ENCODE data around the gene APOE. TPM values are rescaled to one million over a fixed set of nuclear protein-coding genes. Genes with fewer than 3 reads are reported as not detected.
"Not testable (repeated sequence)": the region's sequence is repeated elsewhere in the genome, so short reads cannot be mapped to it uniquely, and the experiment has no call there.

The APOE gene
- total RNA-seq, 1 donor from 2014 or later: 26.6 TPM

- intact Hi-C loops (cut with DNase I); DNase-seq (ENCODE audit: low spot score): not testable (repeated sequence)
These were observed 22.8 kb upstream of the APOE start for GRCh38 chr19:44882619-44883397.

- DNase-seq (ENCODE audit: low spot score): no peak
- intact Hi-C loops (cut with DNase I): no loop called here
These were observed 21.7 kb upstream of the APOE start for GRCh38 chr19:44883922-44884321.

- intact Hi-C loops (cut with DNase I): no loop called here
- DNase-seq (ENCODE audit: low spot score): no peak
These were observed 21.0 kb upstream of the APOE start for GRCh38 chr19:44884566-44884965.

GRCh38 chr19:44886141-44886540 lies 19.5 kb upstream of the APOE start:
- intact Hi-C loops (cut with DNase I): no loop called here
- no peak for DNase-seq (ENCODE audit: low spot score)

- intact Hi-C loops (cut with DNase I): no loop called here
- DNase-seq (ENCODE audit: low spot score): no peak
These were observed 17.9 kb upstream of the APOE start for GRCh38 chr19:44887648-44888047.

- intact Hi-C loops (cut with DNase I); DNase-seq (ENCODE audit: low spot score): not testable (repeated sequence)
These were observed 17.3 kb upstream of the APOE start for GRCh38 chr19:44888335-44888734.

- no peak for DNase-seq (ENCODE audit: low spot score)
These were observed 15.7 kb upstream of the APOE start for GRCh38 chr19:44889830-44890365.

GRCh38 chr19:44890366-44891015 lies 15.1 kb upstream of the APOE start:
- DNase-seq (ENCODE audit: low spot score): peak; percentile 100
- intact Hi-C loops (cut with DNase I): loop anchor here (1.0 to 2.0 kb wide), 2 partner anchors 44 to 65 kb away; partner anchors contain the start of genes CLPTM1 and NECTIN2

More at GRCh38 chr19:44889830-44890365, 15.7 kb upstream of the APOE start:
- intact Hi-C loops (cut with DNase I): loop anchor here (1.0 to 2.0 kb wide), 2 partner anchors 43 to 65 kb away; partner anchors contain the start of genes CLPTM1 and NECTIN2

GRCh38 chr19:44891016-44891882 lies 14.3 kb upstream of the APOE start, which contains the start of gene TOMM40:
Gene TOMM40, plus strand, starts transcription at chr19:44891254. Its CDS starts 162 bp downstream, at chr19:44891416.
- no peak for DNase-seq (ENCODE audit: low spot score)

GRCh38 chr19:44892932-44893331 lies 12.7 kb upstream of the APOE start:
- intact Hi-C loops (cut with DNase I): no loop called here
- DNase-seq (ENCODE audit: low spot score): no peak

More at GRCh38 chr19:44891016-44891882, 14.3 kb upstream of the APOE start, which contains the start of gene TOMM40:
- intact Hi-C loops (cut with DNase I): loop anchor here (2.0 kb wide), 1 partner anchor 44 kb away; the partner anchor contains the start of gene NECTIN2

- intact Hi-C loops (cut with DNase I): no loop called here
These were observed 12.1 kb upstream of the APOE start for GRCh38 chr19:44893332-44894051.

GRCh38 chr19:44894052-44894400 lies 11.6 kb upstream of the APOE start:
- intact Hi-C loops (cut with DNase I): no loop called here
- no peak for DNase-seq (ENCODE audit: low spot score)

More at GRCh38 chr19:44893332-44894051, 12.1 kb upstream of the APOE start:
- no peak for DNase-seq (ENCODE audit: low spot score)

GRCh38 chr19:44894946-44895345 lies 10.7 kb upstream of the APOE start:
- intact Hi-C loops (cut with DNase I): no loop called here
- no peak for DNase-seq (ENCODE audit: low spot score)

GRCh38 chr19:44897835-44898234 lies 7.8 kb upstream of the APOE start:
- DNase-seq (ENCODE audit: low spot score): no peak
- intact Hi-C loops (cut with DNase I): no loop called here

GRCh38 chr19:44900328-44901244 lies 5.0 kb upstream of the APOE start:
- DNase-seq (ENCODE audit: low spot score): no peak
- intact Hi-C loops (cut with DNase I): loop anchor here (5.0 kb wide), 1 partner anchor 437 kb away; no protein-coding TSS in a partner anchor

- intact Hi-C loops (cut with DNase I): loop anchor here (5.0 kb wide), 1 partner anchor 434 kb away; no protein-coding TSS in a partner anchor
- no peak for DNase-seq (ENCODE audit: low spot score)
These were observed 2.4 kb upstream of the APOE start for GRCh38 chr19:44903216-44903601.

GRCh38 chr19:44903602-44904425 lies 1.8 kb upstream of the APOE start:
- intact Hi-C loops (cut with DNase I): loop anchor here (1.0 to 5.0 kb wide), 2 partner anchors 50 to 433 kb away; no protein-coding TSS in a partner anchor
- peak; percentile 88 for DNase-seq (ENCODE audit: low spot score)
